Stimulated activated naive CD8-positive, alpha-beta T cell treated with anti-CD3 and anti-CD28 coated beads, Interleukin-15, Interleukin-2, amounts not matched to agents 100 U/mL and 50 U/mL, for 24 hours (primary cell): ENCODE measurements around the gene ANKRD23.
A peak's percentile ranks its signal among the peaks of the same experiment; 100 is the strongest.
"Not testable (repeated sequence)": the region's sequence is repeated elsewhere in the genome, so short reads cannot be mapped to it uniquely, and the experiment has no call there.

ENCODE experiments used
- ATAC-seq: fragments of 150-1000 bp; cut with Tn5 transposase; one replicate; pipeline ENCODE4 v1.10.0; 2021
- DNase-seq: peaks from one replicate; pipeline ENCODE4 v3.0.0; 2021

The ANKRD23 gene

DNA sequence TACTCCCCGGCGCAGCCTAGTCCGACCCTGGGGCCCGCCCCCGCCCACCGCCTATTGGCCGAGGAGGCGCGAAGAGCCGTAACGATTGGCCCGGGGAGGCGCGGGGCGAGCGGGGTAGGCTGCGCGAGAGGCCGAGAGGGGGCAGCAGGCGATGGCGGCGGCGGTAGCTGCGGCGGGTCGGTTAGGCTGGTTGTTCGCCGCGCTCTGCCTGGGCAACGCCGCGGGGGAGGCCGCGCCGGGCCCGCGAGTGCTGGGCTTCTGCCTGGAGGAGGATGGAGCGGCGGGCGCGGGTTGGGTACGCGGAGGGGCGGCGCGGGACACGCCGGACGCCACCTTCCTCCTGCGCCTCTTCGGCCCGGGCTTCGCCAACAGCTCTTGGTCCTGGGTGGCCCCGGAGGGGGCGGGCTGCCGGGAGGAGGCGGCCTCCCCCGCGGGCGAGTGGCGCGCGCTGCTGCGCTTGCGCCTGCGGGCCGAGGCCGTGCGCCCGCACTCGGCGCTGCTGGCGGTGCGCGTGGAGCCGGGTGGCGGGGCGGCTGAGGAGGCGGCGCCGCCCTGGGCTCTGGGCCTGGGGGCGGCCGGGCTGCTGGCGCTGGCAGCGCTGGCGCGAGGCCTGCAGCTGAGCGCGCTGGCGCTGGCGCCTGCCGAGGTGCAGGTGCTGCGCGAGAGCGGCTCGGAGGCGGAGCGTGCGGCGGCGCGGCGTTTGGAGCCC is 27.5 kb downstream of the ANKRD23 start, which contains the start of gene CNNM3:
CNNM3 (plus strand) TSS at position 142 of the 709 bp plus-strand sequence; CDS start at position 152, 10 bp downstream.
- DNase-seq = peak; percentile 99

GRCh38 chr2:96815326-96816126 is 28.3 kb downstream of the ANKRD23 start:
- no peak for ATAC-seq
- DNase-seq = peak; percentile 32

More for the DNA sequence above, 27.5 kb downstream of the ANKRD23 start, which contains the start of gene CNNM3:
- ATAC-seq = peak; percentile 96

DNA sequence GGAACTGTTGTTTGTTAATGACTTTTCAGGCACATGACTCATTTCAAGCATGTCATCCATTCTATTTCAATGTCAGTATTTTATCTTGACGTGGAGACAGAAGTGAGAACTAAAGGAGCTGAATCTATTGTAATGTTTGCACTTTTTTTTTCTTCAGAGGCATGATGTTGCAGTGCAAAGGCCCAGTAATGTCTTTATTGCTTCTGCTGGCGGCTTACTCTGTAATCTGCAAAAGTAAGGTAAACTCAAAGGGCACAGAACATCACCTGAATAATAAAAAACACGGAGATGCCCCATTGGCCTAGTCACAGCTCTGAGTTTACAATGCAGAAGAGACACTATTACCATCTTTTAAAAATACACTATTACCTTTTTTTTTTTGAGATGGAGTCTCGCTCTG is 30.2 kb downstream of the ANKRD23 start:
- ATAC-seq (no peak), DNase-seq (no peak)

DNA sequence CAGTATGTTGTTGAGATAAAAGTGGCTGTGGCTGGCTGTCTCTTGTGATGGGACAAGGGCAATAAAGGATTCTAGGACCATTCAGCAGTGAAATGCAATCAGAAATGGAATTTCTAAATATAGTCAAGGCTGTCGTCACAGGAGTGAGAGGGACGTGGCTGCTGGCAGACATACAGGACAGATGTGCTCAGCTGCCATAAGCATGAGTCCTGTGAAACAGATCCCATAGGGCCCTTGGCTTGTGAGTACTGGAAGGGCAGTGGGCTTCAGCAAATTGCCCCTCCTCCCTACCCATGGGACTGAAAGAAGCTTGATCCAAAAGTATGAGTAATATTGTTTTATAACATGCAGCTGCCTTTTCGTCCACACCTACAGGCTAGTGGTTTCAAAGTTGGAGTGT is 31.9 kb downstream of the ANKRD23 start:
- ATAC-seq (no peak), DNase-seq (no peak)

GRCh38 chr2:96810783-96811192 is 33.0 kb downstream of the ANKRD23 start:
- no peak for ATAC-seq
- no peak for DNase-seq

DNA sequence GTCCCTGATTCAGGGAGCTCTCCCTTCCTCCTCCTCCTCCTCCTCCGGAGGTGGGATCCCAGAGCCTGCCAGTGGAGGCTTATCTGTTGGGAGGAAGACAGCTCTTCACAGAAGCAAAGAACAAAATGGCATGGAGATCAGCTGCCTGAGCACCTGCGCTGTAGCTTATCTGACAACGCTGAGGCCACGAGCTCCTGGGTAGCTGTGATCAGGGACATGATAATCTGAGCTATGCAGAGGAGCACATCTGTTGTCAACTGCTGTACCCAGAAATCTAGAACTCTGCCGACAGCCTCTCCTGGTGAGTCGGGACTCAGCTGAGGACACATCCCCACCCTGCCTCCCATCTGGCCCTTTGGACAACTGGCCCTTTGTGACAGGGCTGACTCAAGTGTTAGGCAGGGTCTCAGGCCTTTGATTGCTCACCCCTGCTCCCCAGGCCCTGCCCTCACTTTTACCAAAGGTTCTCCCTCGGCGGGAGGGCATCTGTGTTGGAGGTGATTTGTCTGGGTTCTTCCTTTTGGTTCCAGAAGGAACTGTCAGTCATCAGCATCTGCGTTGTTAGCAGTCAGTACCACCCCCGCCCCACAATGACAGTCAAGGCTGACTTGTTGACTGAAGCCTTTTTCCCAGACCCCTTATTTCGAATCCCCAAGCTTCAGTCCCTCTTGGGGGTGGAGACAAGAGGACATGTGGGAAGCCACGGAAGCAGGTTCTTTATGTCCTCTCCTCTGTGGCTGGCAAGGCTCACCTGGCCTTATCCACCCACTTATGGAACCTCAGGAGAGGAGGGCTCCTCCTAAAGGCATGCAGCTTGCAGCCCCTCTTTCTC is 33.7 kb downstream of the ANKRD23 start:
- ATAC-seq (no peak), DNase-seq (no peak)

DNA sequence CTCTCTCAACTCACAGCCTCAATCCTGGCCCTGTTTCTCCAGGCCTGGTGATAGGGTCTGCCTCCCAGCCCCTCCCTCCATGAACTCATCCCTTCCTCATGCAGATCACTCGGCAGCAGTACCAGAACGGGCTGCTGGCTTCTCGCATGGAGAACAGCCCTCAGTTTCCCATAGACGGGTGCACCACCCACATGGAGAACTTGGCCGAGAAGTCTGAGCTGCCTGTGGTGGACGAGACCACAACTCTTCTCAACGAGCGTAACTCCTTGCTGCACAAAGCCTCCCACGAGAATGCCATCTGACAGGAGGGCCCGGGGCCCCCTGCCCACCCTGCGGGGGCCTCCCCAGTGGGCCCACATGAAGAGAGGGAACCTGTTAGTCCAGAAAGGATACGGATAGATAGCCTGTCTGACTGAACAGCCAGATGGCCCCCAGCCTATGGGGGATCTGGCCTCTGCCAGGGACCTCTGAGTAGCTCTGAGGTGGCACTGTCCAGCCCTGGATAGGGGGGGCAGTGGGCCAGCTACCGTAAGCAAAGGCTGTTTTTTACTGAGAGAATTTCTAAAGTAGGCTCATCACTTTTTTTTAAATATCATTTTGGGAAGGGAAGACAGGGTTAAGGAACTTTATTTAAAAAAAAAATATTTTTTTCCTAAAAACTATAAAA is 34.5 kb downstream of the ANKRD23 start:
- ATAC-seq = no peak

GRCh38 chr2:96808176-96808837 is 35.5 kb downstream of the ANKRD23 start:
- ATAC-seq (no peak), DNase-seq (no peak)

More for the DNA sequence above, 34.5 kb downstream of the ANKRD23 start:
- no peak for DNase-seq

DNA sequence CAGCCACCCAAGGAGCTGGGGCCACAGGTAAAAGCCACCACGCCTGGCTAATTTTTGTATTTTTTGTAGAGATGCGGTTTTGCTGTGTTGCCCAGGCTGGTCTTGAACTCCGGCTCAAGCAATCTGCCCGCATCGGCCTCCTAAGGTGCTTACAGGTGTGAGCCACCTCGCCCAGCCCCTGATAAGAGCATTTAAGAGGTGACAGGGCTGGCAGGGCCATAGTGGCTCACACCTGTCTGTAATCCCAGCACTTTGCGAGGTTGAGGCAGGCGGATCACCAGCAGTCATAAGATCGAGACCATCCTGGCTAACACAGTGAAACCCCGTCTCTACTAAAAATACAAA is 36.7 kb downstream of the ANKRD23 start:
- no peak for ATAC-seq

DNA sequence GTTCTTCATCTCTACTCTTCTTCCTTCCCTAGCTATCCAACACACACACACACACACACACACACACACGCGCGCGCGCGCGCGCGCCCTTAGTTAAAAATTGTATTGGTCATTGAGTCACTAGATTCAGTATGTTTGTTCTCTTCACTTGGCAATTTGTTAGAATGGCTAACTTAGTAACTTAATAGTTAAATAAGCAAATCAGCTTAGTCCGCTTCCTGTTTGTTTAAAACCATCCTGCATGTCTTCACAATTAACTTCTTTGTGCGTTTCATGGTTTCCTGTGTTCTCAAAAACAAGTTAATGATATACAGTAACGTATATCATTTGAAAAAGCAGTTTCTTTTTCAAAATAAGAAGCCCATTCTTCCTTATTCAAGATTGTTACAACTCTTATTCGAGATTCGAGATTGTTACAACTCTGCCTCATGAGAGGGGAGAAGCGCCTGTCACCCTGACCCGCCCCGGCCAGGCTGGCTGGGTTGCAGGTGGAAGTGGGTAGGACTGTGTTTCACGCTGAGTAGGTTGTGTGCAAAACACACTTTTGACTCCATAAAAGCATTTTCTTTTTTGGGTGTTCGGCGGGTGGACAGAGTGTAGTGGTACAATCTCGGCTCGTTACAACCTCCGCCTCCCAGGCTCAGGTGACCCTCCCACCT is 37.2 kb downstream of the ANKRD23 start:
- ATAC-seq (no peak), DNase-seq (no peak)

More for the DNA sequence above, 36.7 kb downstream of the ANKRD23 start:
- DNase-seq = no peak

- not testable (repeated sequence) for ATAC-seq, DNase-seq
Measured at GRCh38 chr2:96805946-96806345, 37.9 kb downstream of the ANKRD23 start.

- ATAC-seq = no peak
- no peak for DNase-seq
Measured at GRCh38 chr2:96804986-96805385, 38.8 kb downstream of the ANKRD23 start.

DNA sequence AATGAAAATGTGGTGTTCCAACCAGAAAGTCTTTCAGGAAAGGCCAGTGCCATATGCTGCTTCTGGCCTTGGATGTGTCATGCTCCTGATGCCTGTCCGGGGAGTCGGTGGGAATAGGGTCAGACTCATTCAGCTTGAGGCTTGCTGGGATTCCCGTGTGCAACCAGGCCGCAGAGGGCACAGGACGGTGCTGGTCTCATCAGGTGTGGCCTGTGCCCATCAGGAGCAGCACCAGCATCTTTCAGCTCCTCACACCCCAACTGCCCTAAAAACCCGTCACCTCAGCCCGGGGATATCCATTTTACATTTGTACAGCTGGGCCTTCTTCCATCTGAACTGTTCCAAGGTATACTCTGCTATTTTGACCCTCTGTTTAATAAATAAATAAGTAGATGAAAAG is 41.1 kb downstream of the ANKRD23 start:
- ATAC-seq = no peak
- no peak for DNase-seq

DNA sequence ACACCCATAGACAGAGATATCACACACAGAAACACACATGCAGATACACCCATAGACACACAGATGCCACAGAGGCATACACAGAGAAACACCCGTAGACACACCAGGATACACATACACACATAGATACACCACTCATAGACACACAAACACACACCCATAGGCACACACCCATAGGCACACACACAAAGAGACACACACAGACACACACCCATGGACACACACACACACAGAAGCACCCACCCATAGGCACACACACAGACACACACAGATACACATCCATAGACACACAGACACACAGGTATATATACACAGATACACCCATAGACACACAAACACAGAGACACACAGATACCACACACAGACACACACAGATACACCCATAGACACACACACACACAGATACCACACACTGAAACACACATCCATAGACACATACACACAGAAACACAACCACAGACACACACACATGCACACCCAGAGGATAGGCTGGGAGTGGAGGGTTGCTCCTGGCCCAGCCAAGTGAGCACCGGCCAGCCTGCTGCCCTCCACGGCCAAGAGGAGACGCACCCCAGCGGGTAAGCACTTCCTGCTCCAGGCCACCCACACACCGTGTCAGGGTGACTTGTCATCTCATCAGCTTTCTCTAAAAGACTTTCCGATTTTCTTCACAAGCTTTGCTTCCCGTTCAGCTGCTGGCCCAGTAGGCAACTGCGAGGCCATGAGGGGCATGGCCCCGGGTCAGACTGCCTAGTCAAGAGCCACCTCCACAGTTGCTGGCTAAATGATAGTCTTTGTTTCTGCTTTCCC is 41.8 kb downstream of the ANKRD23 start:
- DNase-seq = peak; percentile 31
- no peak for ATAC-seq

DNA sequence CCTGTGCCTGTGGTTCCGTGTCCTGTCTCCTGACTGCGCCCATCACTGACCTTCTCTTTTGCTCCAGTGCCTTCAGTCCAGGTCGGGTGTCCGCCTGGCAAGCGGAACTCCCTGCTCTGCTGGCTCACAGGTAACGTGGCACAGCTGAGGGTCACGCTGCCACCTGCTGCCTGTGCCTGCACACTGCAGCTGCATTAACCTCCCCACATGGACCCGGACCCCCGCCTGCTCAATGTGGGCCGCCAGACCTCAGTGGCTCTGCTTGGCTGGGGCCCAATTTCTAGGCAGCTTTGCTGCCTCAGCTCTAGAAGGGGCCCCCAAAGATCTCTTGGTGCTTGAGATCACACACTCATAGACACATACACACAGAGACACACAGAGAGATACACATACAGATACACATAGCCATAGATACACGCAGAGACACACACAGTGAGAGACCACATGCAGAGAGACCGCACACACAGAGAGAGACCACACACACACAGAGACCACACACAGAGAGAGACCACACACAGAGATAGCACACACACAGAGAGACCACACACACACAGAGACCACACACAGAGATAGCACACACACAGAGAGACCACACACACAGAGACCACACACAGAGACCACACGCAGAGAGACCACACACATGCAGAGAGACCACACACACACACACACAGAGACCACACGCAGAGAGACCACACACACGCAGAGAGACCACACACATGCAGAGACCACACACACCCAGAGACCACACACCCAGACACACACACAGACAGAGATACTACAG is 42.6 kb downstream of the ANKRD23 start:
- peak; percentile 80 for DNase-seq
- ATAC-seq = peak; percentile 85

DNA sequence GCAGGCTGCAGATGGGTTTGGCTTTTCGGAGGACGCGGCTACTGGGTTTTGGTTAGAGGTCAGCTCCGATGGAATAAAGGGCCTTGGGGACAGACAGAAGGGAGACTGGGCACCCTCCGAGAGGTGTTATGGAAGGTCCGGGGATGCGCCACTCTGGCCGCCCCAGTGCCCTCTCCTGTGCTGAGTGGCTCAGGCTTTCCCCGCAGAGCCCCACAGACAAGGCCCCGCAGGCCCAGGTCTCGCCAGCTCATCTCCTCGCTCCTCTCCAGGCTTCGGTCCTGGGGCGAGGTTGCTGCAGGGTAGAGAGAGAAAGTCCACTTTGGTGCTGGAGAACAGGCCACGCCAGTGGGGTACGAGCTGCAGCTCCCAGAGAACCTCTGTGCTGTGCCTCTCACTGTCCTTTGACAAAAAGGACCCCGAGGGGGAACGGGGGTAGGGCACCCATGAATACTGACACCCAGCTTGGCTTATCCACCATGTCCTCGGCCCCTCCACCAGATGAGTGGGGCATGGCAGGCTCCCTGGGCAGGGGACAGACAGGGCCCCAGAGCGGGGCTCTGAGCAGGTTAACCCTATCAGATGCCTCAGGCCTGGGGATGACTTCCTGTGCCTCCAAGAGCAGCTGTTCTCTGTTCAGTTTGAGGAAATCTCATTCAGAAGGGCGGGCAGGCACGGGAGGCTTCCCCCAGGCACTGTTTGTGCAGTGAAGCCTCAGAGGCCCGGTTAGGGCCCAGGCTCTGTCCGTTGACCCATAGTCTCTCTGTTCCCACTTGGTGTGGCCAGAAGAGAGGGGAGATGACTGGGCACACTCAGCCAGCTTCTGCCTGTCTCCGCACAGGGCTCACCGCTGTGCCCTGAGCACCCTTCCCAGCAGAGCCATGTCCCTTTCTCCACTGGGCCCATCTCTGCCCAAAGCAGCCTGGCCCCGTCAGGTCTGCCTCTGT is 43.5 kb downstream of the ANKRD23 start:
- ATAC-seq (peak; percentile 6), DNase-seq (no peak)

- ATAC-seq (no peak), DNase-seq (no peak)
Measured at GRCh38 chr2:96799623-96799935, 44.2 kb downstream of the ANKRD23 start.
